ENCODE results near the gene TBXT.
A peak's percentile ranks its signal among the peaks of the same experiment; 100 is the strongest.

The TBXT gene

DNA sequence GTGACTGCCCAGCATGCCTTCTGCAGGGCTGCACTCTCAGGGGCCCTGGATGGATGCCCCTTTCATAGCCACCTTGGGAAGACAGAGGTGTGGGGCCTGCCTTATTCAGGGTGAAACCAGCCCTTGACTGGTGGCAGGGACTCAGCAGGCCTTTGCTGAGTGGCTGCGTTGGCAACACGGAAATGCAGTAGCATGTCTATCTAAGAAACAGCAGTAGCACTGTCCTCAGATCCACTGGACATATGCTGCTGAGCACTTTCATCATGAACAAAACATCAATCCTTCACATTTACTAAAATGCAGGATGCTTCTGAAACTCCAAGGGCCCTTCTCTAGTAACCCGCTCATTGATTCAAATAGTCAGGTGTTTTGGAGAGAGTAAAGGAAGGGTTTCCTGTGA is 4.9 kb upstream of the TBXT start:
- H4K91ac ChIP-seq (ENCODE audit: low read depth, low read length, poor library complexity), result no peak overlapping the region
- H3K27me3 ChIP-seq (ENCODE audit: control insufficient read depth in 3 of 3, insufficient read depth in 3 of 3, low read depth in 1 of 3, low read length in 3 of 3), result peaks cover 28 to 79% (median 61%) of the 10 kb centered on the region in 3 experiments
- no peak overlapping the region for H3K4ac ChIP-seq (ENCODE audit: low read length)
- no peaks in the 10 kb centered on the region for H3K79me1 ChIP-seq (ENCODE audit: low read depth, low read length)
- no peak overlapping the region for H3K27ac ChIP-seq (replicated peaks; ENCODE audit: low read length)
- H3K9ac ChIP-seq (ENCODE audit: low read depth, low read length, poor library complexity), result no peak overlapping the region
- no peak overlapping the region for H2BK15ac ChIP-seq (ENCODE audit: low read length)
- WGBS, 2 donors (ENCODE audit: extremely low coverage in 2 of 2, insufficient read length in 2 of 2, insufficient replicate concordance in 1 of 2), result no CpG with 5 or more reads among the region's 3 CpGs
- H2BK120ac ChIP-seq (ENCODE audit: low read depth, low read length), result no peak overlapping the region
- no peak overlapping the region for H2BK5ac ChIP-seq (ENCODE audit: low read length)
- no peak overlapping the region for H3K18ac ChIP-seq (ENCODE audit: low read length)
- no peak overlapping the region for H3K4me2 ChIP-seq (ENCODE audit: insufficient read depth, low read length, poor library complexity, severe bottlenecking)
- no peak overlapping the region for H2BK12ac ChIP-seq (ENCODE audit: low read length)
- no peak overlapping the region for H2AFZ ChIP-seq (ENCODE audit: low read length)
- no peak overlapping the region for H2AK5ac ChIP-seq (ENCODE audit: low read depth, low read length)
- no peak overlapping the region for H3K23ac ChIP-seq (ENCODE audit: low read depth, low read length, poor library complexity)
- H3K9me3 ChIP-seq (replicated peaks in 1 of 2; ENCODE audit: control insufficient read depth in 2 of 2, insufficient read depth in 1 of 2, low read depth in 1 of 2, low read length in 2 of 2), result no peaks in the 10 kb centered on the region
- peaks cover 0 to 8% of the 10 kb centered on the region in 2 donors for H3K4me1 ChIP-seq (ENCODE audit: control insufficient read depth in 2 of 2, insufficient read depth in 1 of 2, low read depth in 1 of 2, low read length in 2 of 2)
- DNase-seq (ENCODE audit: low spot score), result no peak
- no peak overlapping the region for H4K8ac ChIP-seq (ENCODE audit: low read depth, low read length)
- H3K14ac ChIP-seq (ENCODE audit: low read length), result no peak overlapping the region
- no peaks in the 10 kb centered on the region for H3K36me3 ChIP-seq (replicated peaks in 1 of 2; ENCODE audit: control insufficient read depth in 2 of 2, insufficient read depth in 2 of 2, low read length in 2 of 2)
- no peak overlapping the region for H3K4me3 ChIP-seq (ENCODE audit: low read length in 2 of 2)

DNA sequence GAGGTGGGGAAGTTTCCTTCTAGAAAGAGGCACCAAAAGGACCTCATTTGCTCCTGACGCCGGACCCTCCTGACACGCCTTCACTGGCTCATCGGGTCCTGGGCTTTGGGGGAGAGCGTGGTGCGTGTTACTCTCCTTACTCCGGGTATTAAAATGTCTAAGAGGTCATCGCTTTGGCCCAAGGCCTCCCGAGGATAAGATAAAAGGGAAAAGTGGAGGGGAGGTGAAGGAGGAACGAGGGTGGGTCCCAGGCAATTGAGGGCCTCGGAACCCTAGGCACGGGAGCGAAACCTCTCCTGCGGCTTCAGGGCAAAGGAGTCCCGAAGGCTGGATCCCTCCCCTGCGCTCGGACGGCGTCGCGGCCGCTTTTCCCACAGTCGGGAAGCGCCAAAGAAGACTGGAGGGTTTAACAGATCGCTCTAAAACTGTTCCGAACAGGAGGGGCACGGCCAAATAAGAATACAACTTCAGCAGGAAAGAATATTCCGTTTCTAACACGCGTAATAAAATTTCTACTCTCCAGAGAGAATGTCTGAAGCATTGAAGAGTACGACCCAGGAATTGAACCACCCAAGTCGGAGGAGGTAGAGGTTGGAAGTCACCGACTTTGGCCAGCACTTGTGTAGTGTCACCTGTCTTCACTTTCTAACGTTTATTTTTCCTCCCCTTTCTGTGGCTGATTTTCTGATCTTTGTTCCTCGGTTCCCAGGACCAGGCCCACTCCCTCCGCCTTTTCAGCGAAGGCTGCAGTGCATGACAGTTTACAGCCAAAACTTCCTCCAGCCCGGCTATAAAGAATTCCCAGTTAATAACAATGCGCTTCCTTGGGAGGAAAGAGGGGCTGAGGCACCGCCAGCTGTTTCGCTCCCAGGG is 2.1 kb upstream of the TBXT start:
- no peak overlapping the region for H2BK15ac ChIP-seq (ENCODE audit: low read length)
- H3K27me3 ChIP-seq (ENCODE audit: control insufficient read depth in 3 of 3, insufficient read depth in 3 of 3, low read depth in 1 of 3, low read length in 3 of 3), result peaks cover 52 to 95% (median 88%) of the 10 kb centered on the region in 3 experiments
- H4K8ac ChIP-seq (ENCODE audit: low read depth, low read length), result no peak overlapping the region
- H3K4me1 ChIP-seq (ENCODE audit: control insufficient read depth in 2 of 2, insufficient read depth in 1 of 2, low read depth in 1 of 2, low read length in 2 of 2), result peaks cover 0 to 17% of the 10 kb centered on the region in 2 donors
- H3K9ac ChIP-seq (ENCODE audit: low read depth, low read length, poor library complexity), result no peak overlapping the region
- H3K36me3 ChIP-seq (replicated peaks in 1 of 2; ENCODE audit: control insufficient read depth in 2 of 2, insufficient read depth in 2 of 2, low read length in 2 of 2), result no peaks in the 10 kb centered on the region
- peak overlapping the region; percentile 4 for H3K18ac ChIP-seq (ENCODE audit: low read length)
- H3K4me3 ChIP-seq (ENCODE audit: low read length in 2 of 2), result no peak overlapping the region
- no peak overlapping the region for H3K14ac ChIP-seq (ENCODE audit: low read length)
- H2BK120ac ChIP-seq (ENCODE audit: low read depth, low read length), result no peak overlapping the region
- H3K23ac ChIP-seq (ENCODE audit: low read depth, low read length, poor library complexity), result no peak overlapping the region
- peaks cover 0 to 4% of the 10 kb centered on the region in 2 donors for H3K9me3 ChIP-seq (replicated peaks in 1 of 2; ENCODE audit: control insufficient read depth in 2 of 2, insufficient read depth in 1 of 2, low read depth in 1 of 2, low read length in 2 of 2)
- no peak overlapping the region for H3K4ac ChIP-seq (ENCODE audit: low read length)
- H2BK5ac ChIP-seq (ENCODE audit: low read length), result no peak overlapping the region
- no peak overlapping the region for H4K91ac ChIP-seq (ENCODE audit: low read depth, low read length, poor library complexity)
- H2AK5ac ChIP-seq (ENCODE audit: low read depth, low read length), result peak overlapping the region; percentile 26
- DNase-seq (ENCODE audit: low spot score), result no peak
- H2AFZ ChIP-seq (ENCODE audit: low read length), result peak overlapping the region; percentile 61
- no peak overlapping the region for H2BK12ac ChIP-seq (ENCODE audit: low read length)
- WGBS, 2 donors (ENCODE audit: extremely low coverage in 2 of 2, insufficient read length in 2 of 2, insufficient replicate concordance in 1 of 2), result no CpG with 5 or more reads among the region's 41 CpGs
- no peaks in the 10 kb centered on the region for H3K79me1 ChIP-seq (ENCODE audit: low read depth, low read length)
- peak overlapping the region; percentile 30 for H3K4me2 ChIP-seq (ENCODE audit: insufficient read depth, low read length, poor library complexity, severe bottlenecking)
- H3K27ac ChIP-seq (replicated peaks; ENCODE audit: low read length), result no peak overlapping the region

DNA sequence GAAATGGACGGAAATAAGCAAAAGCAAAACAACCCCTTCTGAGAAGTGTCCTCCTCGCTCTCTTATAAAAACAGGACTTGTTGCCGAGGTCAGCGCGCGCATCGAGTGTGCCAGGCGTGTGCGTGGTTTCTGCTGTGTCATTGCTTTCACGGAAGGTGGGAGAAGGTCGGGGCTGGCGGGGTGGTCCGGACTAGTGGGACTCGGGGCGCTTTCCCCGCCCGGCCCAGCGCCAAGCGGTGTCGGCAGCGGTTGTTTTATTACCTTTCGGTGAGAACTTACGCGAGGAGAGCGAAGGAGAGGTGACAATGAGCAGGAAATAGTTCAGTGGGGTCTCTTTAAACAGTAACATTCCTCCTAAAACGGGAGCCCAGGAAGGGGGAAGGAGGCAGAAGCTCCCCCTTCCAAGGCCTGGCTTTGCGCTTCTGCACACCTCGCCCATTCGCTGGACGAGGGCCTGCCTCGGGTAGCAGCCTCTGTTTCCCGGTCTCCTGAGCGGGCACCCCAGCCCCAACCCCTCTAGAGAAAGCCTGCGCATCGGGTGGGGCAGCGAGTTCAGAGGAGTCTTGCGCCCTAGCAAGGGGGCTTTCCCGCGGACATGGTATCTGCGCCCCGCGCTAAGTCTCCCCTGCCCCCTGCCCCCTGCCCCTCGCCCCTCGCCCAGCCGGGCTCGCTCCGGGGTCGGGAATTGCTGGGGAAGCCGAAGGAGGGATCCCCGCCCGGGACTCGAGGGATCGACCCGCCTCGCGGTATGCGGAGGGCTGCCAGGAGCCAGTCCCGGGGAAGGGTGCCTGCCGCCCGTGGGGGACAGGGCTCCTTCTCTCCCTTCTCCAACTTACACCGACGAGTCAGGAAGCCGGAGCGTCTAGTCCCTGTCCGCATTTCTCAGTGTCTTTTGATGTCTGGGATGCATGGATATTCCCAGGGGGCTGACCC is 1.2 kb upstream of the TBXT start:
- DNase-seq (ENCODE audit: low spot score), result no peak
- peak overlapping the region; percentile 4 for H3K18ac ChIP-seq (ENCODE audit: low read length)
- H3K14ac ChIP-seq (ENCODE audit: low read length), result no peak overlapping the region
- no peak overlapping the region for H2BK15ac ChIP-seq (ENCODE audit: low read length)
- peak overlapping the region in 1 of 2 donors; percentile 70 for H3K4me3 ChIP-seq (ENCODE audit: low read length in 2 of 2)
- H3K4me1 ChIP-seq (ENCODE audit: control insufficient read depth in 2 of 2, insufficient read depth in 1 of 2, low read depth in 1 of 2, low read length in 2 of 2), result peaks cover 0 to 17% of the 10 kb centered on the region in 2 donors
- H3K4me2 ChIP-seq (ENCODE audit: insufficient read depth, low read length, poor library complexity, severe bottlenecking), result peak overlapping the region; percentile 75
- H3K9me3 ChIP-seq (replicated peaks in 1 of 2; ENCODE audit: control insufficient read depth in 2 of 2, insufficient read depth in 1 of 2, low read depth in 1 of 2, low read length in 2 of 2), result peaks cover 0 to 4% of the 10 kb centered on the region in 2 donors
- peak overlapping the region; percentile 26 for H2AK5ac ChIP-seq (ENCODE audit: low read depth, low read length)
- no peak overlapping the region for H3K9ac ChIP-seq (ENCODE audit: low read depth, low read length, poor library complexity)
- H3K79me1 ChIP-seq (ENCODE audit: low read depth, low read length), result no peaks in the 10 kb centered on the region
- no peak overlapping the region for H2BK120ac ChIP-seq (ENCODE audit: low read depth, low read length)
- no peak overlapping the region for H2BK5ac ChIP-seq (ENCODE audit: low read length)
- H2AFZ ChIP-seq (ENCODE audit: low read length), result peak overlapping the region; percentile 73
- H4K8ac ChIP-seq (ENCODE audit: low read depth, low read length), result no peak overlapping the region
- H3K27me3 ChIP-seq (ENCODE audit: control insufficient read depth in 3 of 3, insufficient read depth in 3 of 3, low read depth in 1 of 3, low read length in 3 of 3), result peaks cover 54 to 99% (median 91%) of the 10 kb centered on the region in 3 experiments
- H3K27ac ChIP-seq (replicated peaks; ENCODE audit: low read length), result no peak overlapping the region
- no peak overlapping the region for H2BK12ac ChIP-seq (ENCODE audit: low read length)
- no CpG with 5 or more reads among the region's 65 CpGs for WGBS, 2 donors (ENCODE audit: extremely low coverage in 2 of 2, insufficient read length in 2 of 2, insufficient replicate concordance in 1 of 2)
- H3K36me3 ChIP-seq (replicated peaks in 1 of 2; ENCODE audit: control insufficient read depth in 2 of 2, insufficient read depth in 2 of 2, low read length in 2 of 2), result no peaks in the 10 kb centered on the region
- H4K91ac ChIP-seq (ENCODE audit: low read depth, low read length, poor library complexity), result no peak overlapping the region
- H3K4ac ChIP-seq (ENCODE audit: low read length), result no peak overlapping the region
- H3K23ac ChIP-seq (ENCODE audit: low read depth, low read length, poor library complexity), result no peak overlapping the region

Measured in neuronal stem cell (in vitro differentiated cells).